Right hindlimb (tissue), 1 donor: ENCODE measurements around the gene STING1.
"Not testable (repeated sequence)": the region's sequence is repeated elsewhere in the genome, so short reads cannot be mapped to it uniquely, and the experiment has no call there.

Source experiments
- DNase-seq: peaks from one replicate; pipeline ENCODE4 v3.0.0-alpha.2; 2018

The STING1 gene

GRCh38 chr5:139482050-139482889, at the start of gene STING1:
TSS of gene STING1 (minus strand) at chr5:139482758. CDS start at chr5:139481704, 1,054 bp downstream.
- DNase-seq, result peak; percentile 92

- no peak for DNase-seq
Observed at GRCh38 chr5:139531772-139532169, 49.2 kb upstream of the STING1 start.

GRCh38 chr5:139530079-139530478, 47.5 kb upstream of the STING1 start:
- not testable (repeated sequence) for DNase-seq

GRCh38 chr5:139528695-139529094, 46.1 kb upstream of the STING1 start:
- DNase-seq, result not testable (repeated sequence)

- DNase-seq, result not testable (repeated sequence)
Observed at GRCh38 chr5:139527896-139528467, 45.4 kb upstream of the STING1 start.

GRCh38 chr5:139527090-139527470, 44.5 kb upstream of the STING1 start:
- not testable (repeated sequence) for DNase-seq

- DNase-seq, result not testable (repeated sequence)
Observed at GRCh38 chr5:139526309-139527089, 43.9 kb upstream of the STING1 start.

- DNase-seq, result not testable (repeated sequence)
Observed at GRCh38 chr5:139525586-139526308, 43.2 kb upstream of the STING1 start.

GRCh38 chr5:139524940-139525585, 42.5 kb upstream of the STING1 start:
- DNase-seq, result no peak

- DNase-seq, result no peak
Observed at GRCh38 chr5:139524446-139524845, 41.9 kb upstream of the STING1 start.

- DNase-seq, result no peak
Observed at GRCh38 chr5:139523635-139524445, 41.3 kb upstream of the STING1 start.

- peak; percentile 95 for DNase-seq
Observed at GRCh38 chr5:139517683-139518564, 35.4 kb upstream of the STING1 start.

- no peak for DNase-seq
Observed at GRCh38 chr5:139514486-139514856, 31.9 kb upstream of the STING1 start.

GRCh38 chr5:139513852-139514485, 31.4 kb upstream of the STING1 start:
- no peak for DNase-seq

- peak; percentile 85 for DNase-seq
Observed at GRCh38 chr5:139513434-139513833, 30.9 kb upstream of the STING1 start.

- DNase-seq, result no peak
Observed at GRCh38 chr5:139512786-139513390, 30.3 kb upstream of the STING1 start.

- not testable (repeated sequence) for DNase-seq
Observed at GRCh38 chr5:139504722-139505121, 22.2 kb upstream of the STING1 start.

GRCh38 chr5:139503879-139504278, 21.3 kb upstream of the STING1 start:
- DNase-seq, result not testable (repeated sequence)
